ENCODE measurements around the gene EIF3I.

Gene EIF3I

DNA sequence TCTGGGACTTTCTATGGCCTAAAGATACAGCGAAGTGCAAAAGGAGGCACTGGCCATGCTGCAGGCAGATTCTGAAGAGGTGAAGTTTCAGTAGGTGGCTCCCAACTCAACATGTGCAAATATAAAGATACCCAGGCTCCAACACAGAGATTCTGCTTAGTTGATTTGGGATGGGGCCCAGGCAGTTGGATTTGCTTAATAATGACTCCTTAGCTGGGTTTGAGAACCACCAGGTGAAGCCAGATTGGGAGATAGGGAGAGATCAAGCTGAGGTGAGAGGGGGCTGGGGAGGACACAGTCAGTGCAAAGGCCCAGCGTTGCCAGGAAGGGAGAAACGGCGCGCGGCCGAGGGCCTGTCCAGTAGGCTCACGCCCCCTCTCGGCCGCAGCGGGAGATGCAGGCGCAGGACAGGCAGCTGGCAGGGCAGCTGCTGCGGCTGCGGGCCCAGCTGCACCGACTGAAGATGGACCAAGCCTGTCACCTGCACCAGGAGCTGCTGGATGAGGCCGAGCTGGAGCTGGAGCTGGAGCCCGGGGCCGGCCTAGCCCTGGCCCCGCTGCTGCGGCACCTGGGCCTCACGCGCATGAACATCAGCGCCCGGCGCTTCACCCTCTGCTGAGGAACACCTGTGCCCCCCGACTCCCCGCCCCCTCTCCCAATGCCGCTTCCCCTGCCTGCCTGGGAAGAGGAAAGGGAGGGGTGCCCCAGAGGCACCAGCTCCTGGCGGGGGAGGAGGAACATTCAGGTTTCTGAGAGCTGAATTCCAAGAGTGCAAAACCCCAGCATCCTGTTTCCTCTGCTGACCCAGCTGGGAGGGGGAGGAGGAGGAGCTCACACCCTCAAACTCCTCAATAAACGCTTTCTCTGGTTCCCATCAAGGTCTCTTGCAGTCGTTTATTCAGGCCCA is 26.0 kb downstream of the EIF3I start:
- peak; percentile 53 for DNase-seq (ENCODE audit: low read depth, low spot score)
- in situ Hi-C loops (cut with HindIII; ENCODE audit: low sequenced_read_pairs), result no loop called here
- TF ChIP-seq, protein P1, sequence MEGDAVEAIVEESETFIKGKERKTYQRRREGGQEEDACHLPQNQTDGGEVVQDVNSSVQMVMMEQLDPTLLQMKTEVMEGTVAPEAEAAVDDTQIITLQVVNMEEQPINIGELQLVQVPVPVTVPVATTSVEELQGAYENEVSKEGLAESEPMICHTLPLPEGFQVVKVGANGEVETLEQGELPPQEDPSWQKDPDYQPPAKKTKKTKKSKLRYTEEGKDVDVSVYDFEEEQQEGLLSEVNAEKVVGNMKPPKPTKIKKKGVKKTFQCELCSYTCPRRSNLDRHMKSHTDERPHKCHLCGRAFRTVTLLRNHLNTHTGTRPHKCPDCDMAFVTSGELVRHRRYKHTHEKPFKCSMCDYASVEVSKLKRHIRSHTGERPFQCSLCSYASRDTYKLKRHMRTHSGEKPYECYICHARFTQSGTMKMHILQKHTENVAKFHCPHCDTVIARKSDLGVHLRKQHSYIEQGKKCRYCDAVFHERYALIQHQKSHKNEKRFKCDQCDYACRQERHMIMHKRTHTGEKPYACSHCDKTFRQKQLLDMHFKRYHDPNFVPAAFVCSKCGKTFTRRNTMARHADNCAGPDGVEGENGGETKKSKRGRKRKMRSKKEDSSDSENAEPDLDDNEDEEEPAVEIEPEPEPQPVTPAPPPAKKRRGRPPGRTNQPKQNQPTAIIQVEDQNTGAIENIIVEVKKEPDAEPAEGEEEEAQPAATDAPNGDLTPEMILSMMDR (IDR thresholded peaks at IDR 0.05; ENCODE audit: low read depth, low read length), result peak; percentile 84
- H3K4me3 ChIP-seq (ENCODE audit: low read depth, low read length), result no peak overlapping the region

DNA sequence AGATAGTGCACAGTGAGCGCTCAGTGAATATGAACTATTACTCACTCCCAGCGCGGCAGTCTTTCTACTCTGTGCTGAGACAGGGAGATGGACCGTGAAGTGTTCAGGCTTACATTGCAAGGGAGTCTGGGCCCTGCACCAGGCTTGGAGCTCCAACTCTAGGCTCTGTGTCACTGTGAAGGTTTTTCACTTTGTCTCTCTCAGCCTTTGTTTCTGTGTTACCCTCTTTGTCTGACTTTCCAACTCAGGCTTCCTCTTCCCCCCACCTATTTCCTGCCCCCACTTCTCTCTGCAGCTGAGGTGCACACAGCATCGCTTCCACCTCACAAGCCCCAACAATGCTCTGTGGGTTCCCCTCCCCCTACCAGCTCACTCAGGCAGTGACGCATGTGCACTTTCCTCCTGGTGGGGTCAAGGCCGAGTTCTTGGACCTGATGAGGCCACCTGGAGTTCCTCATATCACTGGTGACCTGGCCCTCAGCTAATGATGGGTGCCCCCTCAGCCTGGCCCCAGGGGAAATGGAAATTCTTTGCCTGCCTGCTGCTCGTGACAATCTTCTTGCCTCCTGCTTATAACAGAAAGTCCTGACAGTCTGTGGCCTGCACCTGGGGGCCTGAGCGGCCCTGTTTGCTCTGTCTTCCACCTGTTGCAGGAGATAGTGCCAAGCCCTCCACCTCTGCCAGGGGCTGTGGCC is 27.8 kb downstream of the EIF3I start:
- DNase-seq (ENCODE audit: low read depth, low spot score), result no peak
- TF ChIP-seq, protein P1 (IDR thresholded peaks at IDR 0.05; ENCODE audit: low read depth, low read length), result no peak
- in situ Hi-C loops (cut with HindIII; ENCODE audit: low sequenced_read_pairs), result no loop called here
- no peak overlapping the region for H3K4me3 ChIP-seq (ENCODE audit: low read depth, low read length)

DNA sequence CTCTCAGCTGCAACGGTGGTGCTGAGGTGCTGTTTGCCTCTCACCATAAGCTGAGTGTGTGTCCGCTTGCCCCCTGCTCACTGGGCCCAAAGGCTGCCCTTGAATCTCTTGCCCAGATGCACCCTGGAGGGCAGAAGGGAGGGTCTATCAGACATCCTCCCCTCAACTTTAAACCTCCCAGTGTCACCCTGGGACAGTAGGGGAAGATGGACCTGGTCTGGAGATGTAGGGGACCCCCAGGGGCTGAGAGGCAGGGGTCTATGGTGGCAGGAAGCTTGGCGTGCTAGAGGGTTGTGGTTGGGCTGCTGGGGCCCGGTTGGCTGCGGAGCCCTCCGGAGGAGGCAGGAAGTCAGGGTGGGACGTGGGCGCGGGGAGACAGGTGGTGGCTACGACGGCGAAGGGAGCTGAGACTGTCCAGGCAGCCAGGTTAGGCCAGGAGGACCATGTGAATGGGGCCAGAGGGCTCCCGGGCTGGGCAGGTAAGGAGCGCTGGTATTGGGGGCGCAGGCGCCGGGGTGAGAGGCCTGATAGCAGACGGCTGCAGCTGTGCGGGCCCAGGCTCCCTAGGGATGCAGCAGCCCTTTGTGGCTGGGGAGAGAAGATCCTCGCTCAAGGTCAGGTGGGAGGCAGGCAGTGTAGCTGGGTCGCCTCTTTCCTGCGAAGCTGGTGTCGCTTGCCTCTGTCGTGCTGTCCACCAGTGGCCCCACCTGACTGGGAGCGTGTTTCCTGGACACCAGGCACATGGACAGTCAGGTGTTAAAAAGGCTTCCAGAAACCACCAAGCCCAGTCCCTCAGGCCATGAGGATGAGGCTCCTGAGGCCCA is 28.9 kb downstream of the EIF3I start, which contains the start of gene LCK:
LCK (plus strand) TSS at position 373 of the 824 bp plus-strand sequence. CDS start 23,065 bp downstream, outside the sequence.
- no peak within 1 kb of the TSS for H3K4me3 ChIP-seq (ENCODE audit: low read depth, low read length)
- TF ChIP-seq, protein P1 (IDR thresholded peaks at IDR 0.05; ENCODE audit: low read depth, low read length), result no peak
- in situ Hi-C loops (cut with HindIII; ENCODE audit: low sequenced_read_pairs), result no loop called here
- DNase-seq (ENCODE audit: low read depth, low spot score), result no peak

DNA sequence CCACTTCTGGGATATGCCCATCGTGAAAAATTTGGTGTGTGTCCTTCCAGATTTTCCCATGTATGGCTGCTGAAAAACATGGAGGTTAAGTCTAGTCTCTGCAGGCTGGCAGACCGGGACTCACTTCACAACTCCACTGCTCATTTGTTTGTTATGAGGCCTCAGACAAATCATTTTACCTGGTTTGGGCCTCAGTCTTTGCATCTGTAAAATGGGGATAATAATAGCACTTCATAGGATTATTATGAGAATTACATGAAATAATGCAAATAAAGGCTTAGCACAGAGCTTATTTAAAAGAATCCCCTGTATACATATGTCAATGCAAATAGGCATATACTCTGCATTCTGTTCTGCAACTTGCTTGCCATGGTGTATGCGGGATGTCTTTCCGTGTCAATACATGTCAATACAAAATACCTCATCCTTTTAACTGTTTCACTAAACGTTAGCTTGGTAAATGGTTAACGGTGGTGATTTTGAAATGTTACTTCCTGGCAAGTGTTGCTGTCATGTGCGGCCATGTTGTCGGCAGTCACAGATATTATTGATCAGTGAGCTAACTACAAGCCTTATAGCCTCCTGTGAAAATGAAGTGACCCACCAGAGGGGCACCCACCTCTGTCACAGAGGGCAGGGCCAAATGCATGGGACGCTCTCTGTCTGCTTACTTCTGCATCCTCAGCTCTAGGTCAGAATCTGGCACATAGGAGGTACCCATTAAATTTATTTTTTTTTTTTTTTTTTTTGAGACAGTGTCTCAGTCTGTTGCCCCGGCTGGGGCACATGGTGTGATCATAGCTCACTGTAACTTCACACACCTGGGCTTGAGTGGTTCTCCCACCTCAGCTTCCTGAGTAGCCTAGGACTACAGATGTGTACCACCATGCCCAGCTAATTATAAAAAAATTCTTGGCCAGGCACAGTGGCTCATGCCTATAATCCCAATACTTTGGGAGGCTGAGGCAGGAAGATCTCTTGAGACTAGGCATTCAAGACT is 33.2 kb downstream of the EIF3I start:
- no peak for DNase-seq (ENCODE audit: low read depth, low spot score)
- H3K4me3 ChIP-seq (ENCODE audit: low read depth, low read length), result no peak overlapping the region
- in situ Hi-C loops (cut with HindIII; ENCODE audit: low sequenced_read_pairs), result no loop called here
- TF ChIP-seq, protein P1 (IDR thresholded peaks at IDR 0.05; ENCODE audit: low read depth, low read length), result no peak

DNA sequence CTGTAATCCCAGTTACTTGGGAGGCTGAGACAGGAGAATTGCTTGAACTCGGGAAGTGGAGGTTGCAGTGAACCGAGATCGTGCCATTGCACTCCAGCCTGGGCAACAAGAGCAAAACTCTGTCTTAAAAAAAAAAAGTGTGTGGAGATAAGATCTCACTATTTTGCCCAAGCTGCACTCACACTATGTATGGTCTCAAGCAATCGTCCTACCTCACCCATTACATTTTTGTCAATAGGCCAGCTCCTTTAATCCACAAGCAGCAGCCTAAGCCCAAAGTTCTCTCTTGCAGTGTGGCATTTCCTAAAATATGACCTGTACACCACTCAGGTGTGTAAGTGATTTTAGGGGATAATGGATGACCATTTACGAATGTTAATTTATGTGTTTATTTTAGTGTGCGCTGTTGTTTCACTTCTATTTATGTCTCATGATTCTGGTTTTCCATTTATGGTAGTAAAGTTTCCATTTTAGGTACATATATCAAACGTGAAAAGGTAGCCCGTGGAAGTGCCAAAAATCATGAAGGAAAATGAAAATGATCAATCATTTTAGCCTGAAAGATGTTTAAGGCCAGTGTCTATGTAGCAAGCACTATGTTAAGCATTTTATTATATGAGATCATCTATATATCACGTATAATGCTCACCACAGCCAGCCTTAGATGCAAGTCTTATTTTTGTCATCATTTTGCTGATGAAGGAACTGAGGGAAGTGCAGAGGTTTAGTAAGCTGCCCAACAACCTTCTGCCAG is 34.4 kb downstream of the EIF3I start:
- H3K4me3 ChIP-seq (ENCODE audit: low read depth, low read length), result no peak overlapping the region
- TF ChIP-seq, protein P1 (IDR thresholded peaks at IDR 0.05; ENCODE audit: low read depth, low read length), result no peak
- in situ Hi-C loops (cut with HindIII; ENCODE audit: low sequenced_read_pairs), result no loop called here

More for the DNA sequence above, 34.4 kb downstream of the EIF3I start:
- no peak for DNase-seq (ENCODE audit: low read depth, low spot score)

All from astrocyte of the spinal cord (primary cell).